ENCODE data around the gene LHX5.
"Not testable (repeated sequence)": the region's sequence is repeated elsewhere in the genome, so short reads cannot be mapped to it uniquely, and the experiment has no call there.

LHX5 gene

GRCh38 chr12:113471619-113472171 lies at the start of gene LHX5:
Gene LHX5, minus strand, starts transcription at chr12:113471871. Its CDS starts 373 bp downstream, at chr12:113471498.
- DNase-seq (ENCODE audit: extremely low spot score, insufficient read length, low read depth): no peak
- FAIRE-seq: no peak

- DNase-seq (ENCODE audit: extremely low spot score, insufficient read length, low read depth) (no peak), FAIRE-seq (no peak)
Measured at GRCh38 chr12:113519464-113520307, 48.0 kb upstream of the LHX5 start.

- no peak for DNase-seq (ENCODE audit: extremely low spot score, insufficient read length, low read depth)
- no peak for FAIRE-seq
Measured at GRCh38 chr12:113515082-113515856, 43.6 kb upstream of the LHX5 start.

GRCh38 chr12:113514602-113515001 lies 42.9 kb upstream of the LHX5 start:
- DNase-seq (ENCODE audit: extremely low spot score, insufficient read length, low read depth): no peak
- no peak for FAIRE-seq

- no peak for DNase-seq (ENCODE audit: extremely low spot score, insufficient read length, low read depth)
- no peak for FAIRE-seq
Measured at GRCh38 chr12:113512568-113512967, 40.9 kb upstream of the LHX5 start.

- no peak for FAIRE-seq
- no peak for DNase-seq (ENCODE audit: extremely low spot score, insufficient read length, low read depth)
Measured at GRCh38 chr12:113506867-113507266, 35.2 kb upstream of the LHX5 start.

- FAIRE-seq (no peak), DNase-seq (ENCODE audit: extremely low spot score, insufficient read length, low read depth) (no peak)
Measured at GRCh38 chr12:113505941-113506340, 34.3 kb upstream of the LHX5 start.

- FAIRE-seq: no peak
- DNase-seq (ENCODE audit: extremely low spot score, insufficient read length, low read depth): no peak
Measured at GRCh38 chr12:113504917-113505316, 33.2 kb upstream of the LHX5 start.

- DNase-seq (ENCODE audit: extremely low spot score, insufficient read length, low read depth) (no peak), FAIRE-seq (no peak)
Measured at GRCh38 chr12:113500782-113501311, 29.2 kb upstream of the LHX5 start.

- DNase-seq (ENCODE audit: extremely low spot score, insufficient read length, low read depth) (no peak), FAIRE-seq (no peak)
Measured at GRCh38 chr12:113500306-113500675, 28.6 kb upstream of the LHX5 start.

GRCh38 chr12:113498490-113498889 lies 26.8 kb upstream of the LHX5 start:
- DNase-seq (ENCODE audit: extremely low spot score, insufficient read length, low read depth): no peak
- FAIRE-seq: no peak

GRCh38 chr12:113497693-113498092 lies 26.0 kb upstream of the LHX5 start:
- DNase-seq (ENCODE audit: extremely low spot score, insufficient read length, low read depth) (no peak), FAIRE-seq (no peak)

- not testable (repeated sequence) for FAIRE-seq; DNase-seq (ENCODE audit: extremely low spot score, insufficient read length, low read depth)
Measured at GRCh38 chr12:113495941-113496340, 24.3 kb upstream of the LHX5 start.

- DNase-seq (ENCODE audit: extremely low spot score, insufficient read length, low read depth) (no peak), FAIRE-seq (no peak)
Measured at GRCh38 chr12:113488322-113488721, 16.7 kb upstream of the LHX5 start.

- FAIRE-seq: no peak
- DNase-seq (ENCODE audit: extremely low spot score, insufficient read length, low read depth): no peak
Measured at GRCh38 chr12:113486722-113487121, 15.1 kb upstream of the LHX5 start.

GRCh38 chr12:113485330-113485729 lies 13.7 kb upstream of the LHX5 start:
- no peak for FAIRE-seq

GRCh38 chr12:113482334-113482733 lies 10.7 kb upstream of the LHX5 start:
- no peak for DNase-seq (ENCODE audit: extremely low spot score, insufficient read length, low read depth)

More at GRCh38 chr12:113485330-113485729, 13.7 kb upstream of the LHX5 start:
- no peak for DNase-seq (ENCODE audit: extremely low spot score, insufficient read length, low read depth)

GRCh38 chr12:113480336-113480971 lies 8.8 kb upstream of the LHX5 start:
- FAIRE-seq (no peak), DNase-seq (ENCODE audit: extremely low spot score, insufficient read length, low read depth) (no peak)

More at GRCh38 chr12:113482334-113482733, 10.7 kb upstream of the LHX5 start:
- no peak for FAIRE-seq

GRCh38 chr12:113479590-113480335 lies 8.1 kb upstream of the LHX5 start:
- no peak for DNase-seq (ENCODE audit: extremely low spot score, insufficient read length, low read depth)
- FAIRE-seq: no peak

Measured in GM18507 (cell line).